ENCODE results near the gene MAP2K7. TPM values are rescaled to one million over a fixed set of nuclear protein-coding genes. Genes with fewer than 3 reads are reported as not detected.

The MAP2K7 gene
- total RNA-seq, 4 donors from 2014 or later = 23.1 to 47.8 (median 30.9) TPM

DNA sequence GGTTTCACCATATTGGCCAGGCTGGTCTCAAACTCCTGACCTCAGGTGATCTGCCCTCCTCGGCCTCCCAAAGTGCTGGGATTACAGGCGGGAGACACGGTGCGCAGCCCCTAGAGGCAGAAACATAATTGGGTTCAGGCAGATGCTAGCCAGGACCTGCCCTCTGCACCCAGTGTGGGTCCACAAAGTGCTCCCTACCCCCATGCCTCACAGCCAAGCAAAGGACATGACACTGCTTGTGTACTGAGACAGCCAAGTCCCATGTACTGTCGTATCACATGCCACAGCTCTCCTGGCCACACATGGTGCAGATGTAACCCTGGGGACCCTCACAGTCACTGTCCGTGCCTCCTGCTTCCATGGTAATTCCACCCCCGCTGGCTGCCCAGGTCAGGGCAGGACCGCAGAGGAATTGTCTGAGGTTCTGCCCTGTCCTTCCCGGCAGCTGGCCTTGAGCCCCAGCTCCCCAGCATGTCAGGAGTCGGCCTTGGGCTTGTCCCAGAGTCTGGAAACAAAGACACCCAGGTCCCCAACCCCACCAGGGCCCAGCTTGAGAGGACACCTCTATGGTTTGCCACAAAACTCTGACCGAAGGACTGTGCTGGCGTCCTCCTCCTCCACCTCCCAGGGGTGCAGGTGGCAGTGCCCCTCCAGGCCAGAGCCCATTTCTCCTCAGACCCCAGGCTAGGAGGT lies 37.1 kb upstream of the MAP2K7 start:
- WGBS, 2 donors = 48 to 54% methylated on average over 6 to 12 of the region's 12 CpGs
- intact Hi-C loops (cut with DNase I; ENCODE audit: low total_unique reads) = no loop called here
- DNase-seq (ENCODE audit: low spot score in 2 of 2) = no peak
- TF ChIP-seq POLR2A (IDR thresholded peaks at IDR 0.05) = no peak
- TF ChIP-seq, protein P1, sequence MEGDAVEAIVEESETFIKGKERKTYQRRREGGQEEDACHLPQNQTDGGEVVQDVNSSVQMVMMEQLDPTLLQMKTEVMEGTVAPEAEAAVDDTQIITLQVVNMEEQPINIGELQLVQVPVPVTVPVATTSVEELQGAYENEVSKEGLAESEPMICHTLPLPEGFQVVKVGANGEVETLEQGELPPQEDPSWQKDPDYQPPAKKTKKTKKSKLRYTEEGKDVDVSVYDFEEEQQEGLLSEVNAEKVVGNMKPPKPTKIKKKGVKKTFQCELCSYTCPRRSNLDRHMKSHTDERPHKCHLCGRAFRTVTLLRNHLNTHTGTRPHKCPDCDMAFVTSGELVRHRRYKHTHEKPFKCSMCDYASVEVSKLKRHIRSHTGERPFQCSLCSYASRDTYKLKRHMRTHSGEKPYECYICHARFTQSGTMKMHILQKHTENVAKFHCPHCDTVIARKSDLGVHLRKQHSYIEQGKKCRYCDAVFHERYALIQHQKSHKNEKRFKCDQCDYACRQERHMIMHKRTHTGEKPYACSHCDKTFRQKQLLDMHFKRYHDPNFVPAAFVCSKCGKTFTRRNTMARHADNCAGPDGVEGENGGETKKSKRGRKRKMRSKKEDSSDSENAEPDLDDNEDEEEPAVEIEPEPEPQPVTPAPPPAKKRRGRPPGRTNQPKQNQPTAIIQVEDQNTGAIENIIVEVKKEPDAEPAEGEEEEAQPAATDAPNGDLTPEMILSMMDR (IDR thresholded peaks at IDR 0.05) = no peak
- H3K4me3 ChIP-seq (ENCODE audit: low read depth, poor library complexity, severe bottlenecking) = no peak overlapping the region

DNA sequence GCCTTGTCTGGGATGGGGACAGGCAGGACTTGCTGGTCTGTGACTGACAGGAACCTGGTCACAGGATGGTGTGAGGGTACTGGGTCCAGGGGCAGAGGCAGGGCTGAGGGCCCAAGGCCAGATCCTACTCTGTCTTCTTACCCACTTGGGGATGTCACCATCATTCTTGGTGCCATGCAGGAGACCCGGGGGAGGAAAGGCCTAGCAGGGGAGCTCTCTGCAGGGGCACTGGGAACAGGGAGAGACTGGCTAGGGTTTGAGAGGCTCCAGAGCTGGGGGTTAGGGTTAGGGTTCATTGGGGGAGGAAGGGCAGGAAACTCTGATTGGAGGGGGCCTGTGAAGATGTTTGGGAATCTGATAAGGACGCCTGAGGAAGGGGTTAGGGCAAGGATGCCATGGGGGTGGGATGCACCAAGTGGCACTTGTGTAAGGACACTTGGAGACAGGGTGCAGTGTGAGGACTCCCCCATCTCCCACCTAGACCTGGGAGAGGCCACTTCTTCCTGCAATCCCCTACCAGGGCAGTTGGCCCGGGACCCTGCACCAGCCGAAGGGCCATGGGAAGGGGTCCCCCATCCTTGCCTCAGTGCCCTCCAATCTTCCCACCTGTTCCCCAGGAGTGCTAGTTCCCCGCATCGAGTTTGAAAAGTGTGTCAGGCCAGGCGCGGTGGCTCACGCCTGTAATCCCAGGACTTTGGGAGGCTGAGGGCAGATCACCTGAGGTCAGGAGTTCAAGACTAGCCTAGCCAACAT lies 36.4 kb upstream of the MAP2K7 start:
- intact Hi-C loops (cut with DNase I; ENCODE audit: low total_unique reads) = no loop called here
- TF ChIP-seq, protein P1 (IDR thresholded peaks at IDR 0.05) = no peak
- TF ChIP-seq POLR2A (IDR thresholded peaks at IDR 0.05) = no peak
- no peak overlapping the region for H3K4me3 ChIP-seq (ENCODE audit: low read depth, poor library complexity, severe bottlenecking)
- 88 to 90% methylated on average over 9 of the region's 9 CpGs for WGBS, 2 donors
- DNase-seq (ENCODE audit: low spot score in 2 of 2) = no peak

DNA sequence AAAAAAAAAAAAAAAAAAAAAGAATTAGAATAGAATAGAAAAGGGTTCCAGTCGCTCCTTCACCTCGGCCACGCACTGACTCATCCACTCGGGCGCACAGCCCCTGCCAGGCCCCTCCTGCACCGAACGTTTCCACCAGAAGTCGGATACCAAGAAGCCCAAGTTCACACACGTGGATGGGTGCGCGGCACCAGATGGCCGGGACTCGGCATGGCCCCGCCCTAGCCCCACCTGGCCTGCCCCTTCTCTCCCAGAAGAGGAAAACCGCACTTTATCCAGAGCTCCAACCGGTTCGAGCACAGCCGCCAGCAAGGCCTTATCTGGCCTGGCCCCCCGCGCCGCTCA lies 35.4 kb upstream of the MAP2K7 start:
- intact Hi-C loops (cut with DNase I; ENCODE audit: low total_unique reads) = no loop called here
- no peak overlapping the region for H3K4me3 ChIP-seq (ENCODE audit: low read depth, poor library complexity, severe bottlenecking)
- no peak for DNase-seq (ENCODE audit: low spot score in 2 of 2)
- WGBS, 2 donors = 9 to 22% methylated on average over 17 to 21 of the region's 21 CpGs
- no peak for TF ChIP-seq POLR2A (IDR thresholded peaks at IDR 0.05)
- TF ChIP-seq, protein P1 (IDR thresholded peaks at IDR 0.05) = no peak

DNA sequence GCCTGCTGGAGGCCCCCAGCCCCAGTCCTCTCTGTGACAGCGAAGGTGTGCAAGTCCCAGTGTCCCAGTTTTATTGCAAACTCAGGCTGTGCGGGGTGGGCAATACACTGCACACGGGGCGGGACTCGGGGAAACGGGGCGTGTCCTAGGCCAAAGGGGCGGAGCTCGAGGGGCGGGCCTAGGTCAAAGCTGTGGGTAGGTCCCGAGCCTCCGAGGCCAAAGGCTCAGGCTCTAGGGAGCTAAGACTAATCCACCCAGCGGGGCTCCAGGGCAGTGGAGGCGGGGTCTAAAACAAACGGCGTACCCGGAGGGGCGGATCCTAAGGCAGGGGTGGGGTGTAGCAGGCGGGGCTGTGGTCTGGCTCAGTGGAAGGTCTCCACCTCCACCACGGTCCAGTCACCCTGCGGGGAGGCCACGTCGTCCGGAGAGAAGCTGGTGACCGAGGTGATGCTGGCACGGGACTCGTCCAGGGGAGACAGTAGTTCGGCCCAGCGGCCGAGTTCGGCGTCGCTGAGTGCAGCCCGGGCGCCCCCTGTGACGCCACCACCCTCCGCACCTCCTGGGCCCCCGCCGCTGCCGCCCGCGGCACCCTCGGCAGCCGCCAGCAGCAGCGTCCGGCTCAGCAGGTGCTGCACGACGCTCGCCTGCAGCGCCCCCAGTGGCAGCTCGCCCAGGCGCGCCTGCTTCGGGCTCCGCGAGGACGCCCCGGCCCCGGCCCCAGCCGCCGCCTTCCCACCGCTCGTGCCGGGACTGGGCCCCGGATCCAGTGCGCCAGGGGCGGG lies 34.8 kb upstream of the MAP2K7 start:
- DNase-seq (ENCODE audit: low spot score in 2 of 2) = peak; percentile 56 to 94
- WGBS, 2 donors = 1 to 4% methylated on average over 38 to 48 of the region's 67 CpGs

DNA sequence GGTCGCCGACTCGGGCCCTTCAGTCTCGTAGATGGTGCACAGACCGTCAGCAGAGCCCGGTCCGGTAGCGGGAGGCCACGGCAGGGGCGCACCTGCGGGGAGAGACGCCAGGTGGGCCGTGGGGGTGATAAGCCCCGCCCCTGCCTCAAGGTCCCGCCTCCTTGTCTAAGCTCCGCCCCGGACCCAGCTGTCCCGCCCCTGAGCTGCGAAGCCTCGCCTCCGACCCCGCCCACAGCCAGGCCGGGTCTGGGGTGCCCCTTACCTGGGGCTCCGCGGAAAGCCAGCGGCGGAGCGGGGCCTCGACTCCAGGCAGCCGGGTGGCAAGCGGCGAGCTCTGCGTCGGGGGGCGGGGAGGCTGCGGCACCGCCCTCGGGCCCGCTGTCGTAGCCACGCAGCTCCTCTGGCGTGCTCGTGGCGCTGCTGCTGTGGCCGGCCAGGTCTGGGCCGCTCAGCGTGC lies 34.2 kb upstream of the MAP2K7 start:
- no peak for TF ChIP-seq POLR2A (IDR thresholded peaks at IDR 0.05)
- TF ChIP-seq, protein P1 (IDR thresholded peaks at IDR 0.05) = no peak
- WGBS, 2 donors = 0 to 1% methylated on average over 12 to 16 of the region's 47 CpGs
- DNase-seq (ENCODE audit: low spot score in 2 of 2) = peak in 1 of 2 donors; percentile 93
- intact Hi-C loops (cut with DNase I; ENCODE audit: low total_unique reads) = no loop called here
- H3K4me3 ChIP-seq (ENCODE audit: low read depth, poor library complexity, severe bottlenecking) = peak overlapping the region; percentile 29

More for the DNA sequence above, 34.8 kb upstream of the MAP2K7 start:
- intact Hi-C loops (cut with DNase I; ENCODE audit: low total_unique reads) = no loop called here
- no peak overlapping the region for H3K4me3 ChIP-seq (ENCODE audit: low read depth, poor library complexity, severe bottlenecking)
- no peak for TF ChIP-seq POLR2A (IDR thresholded peaks at IDR 0.05)
- TF ChIP-seq, protein P1 (IDR thresholded peaks at IDR 0.05) = no peak

Data from lower leg skin (tissue), 4 donors.